Measurements from ENCODE around the gene ORC3. TPM values are rescaled to one million over a fixed set of nuclear protein-coding genes. Genes with fewer than 3 reads are reported as not detected.

The ORC3 gene
- total and polyA plus RNA-seq, 12 donors, result 21.1 to 61.3 (median 30.6) TPM

GRCh38 chr6:87661016-87661415 is 71.1 kb downstream of the ORC3 start:
- Histone ChIP-seq H3K4me3 (no peak overlapping the region), H3K27ac (no peak overlapping the region), H3K36me3 (replicated peaks in 1 of 2) (no peaks in the 10 kb centered on the region), H3K27me3 (no peaks in the 10 kb centered on the region), H3K9me3 (replicated peaks in 1 of 3) (no peaks in the 10 kb centered on the region), H3K4me1 (replicated peaks in 1 of 2) (peaks cover 13 to 17% of the 10 kb centered on the region in 2 donors)
- TF ChIP-seq CTCF (IDR thresholded peaks at IDR 0.05), result no peak
- no peak for TF ChIP-seq POLR2A (IDR thresholded peaks at IDR 0.05)
- WGBS, 4 donors, result 95 to 100% (median 97%) methylated on average over 1 of the region's 1 CpG
- intact Hi-C loops (cut with DNase I), result no loop called here
- DNase-seq, result no peak

DNA sequence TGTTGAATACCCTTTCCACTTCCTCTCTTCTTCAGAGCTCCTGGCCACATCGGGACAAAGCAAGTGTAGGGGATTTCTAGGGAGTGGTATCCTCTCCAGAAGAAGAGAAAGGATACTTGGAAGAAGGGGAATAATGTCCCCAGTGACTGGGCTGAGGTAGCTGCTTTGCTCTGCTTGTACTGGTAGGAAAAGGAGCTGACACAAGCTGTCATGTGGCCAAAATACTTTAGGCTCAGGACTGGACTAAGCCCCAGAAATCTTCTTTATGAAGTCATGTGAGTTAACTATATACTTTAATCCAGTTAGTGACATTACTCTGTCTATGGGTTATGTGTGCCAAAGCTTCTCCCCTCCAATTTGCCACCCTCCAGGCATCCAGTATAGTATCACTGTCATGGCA is 71.6 kb downstream of the ORC3 start:
- intact Hi-C loops (cut with DNase I), result no loop called here
- WGBS, 4 donors, result 82 to 92% (median 89%) methylated on average over 1 of the region's 1 CpG
- Histone ChIP-seq H3K4me3 (no peak overlapping the region), H3K4me1 (replicated peaks in 1 of 2) (peaks cover 13 to 17% of the 10 kb centered on the region in 2 donors), H3K36me3 (replicated peaks in 1 of 2) (no peaks in the 10 kb centered on the region), H3K27me3 (no peaks in the 10 kb centered on the region), H3K27ac (no peak overlapping the region), H3K9me3 (replicated peaks in 1 of 3) (no peaks in the 10 kb centered on the region)
- DNase-seq, result no peak
- TF ChIP-seq POLR2A (IDR thresholded peaks at IDR 0.05), result no peak
- TF ChIP-seq CTCF (IDR thresholded peaks at IDR 0.05), result no peak

DNA sequence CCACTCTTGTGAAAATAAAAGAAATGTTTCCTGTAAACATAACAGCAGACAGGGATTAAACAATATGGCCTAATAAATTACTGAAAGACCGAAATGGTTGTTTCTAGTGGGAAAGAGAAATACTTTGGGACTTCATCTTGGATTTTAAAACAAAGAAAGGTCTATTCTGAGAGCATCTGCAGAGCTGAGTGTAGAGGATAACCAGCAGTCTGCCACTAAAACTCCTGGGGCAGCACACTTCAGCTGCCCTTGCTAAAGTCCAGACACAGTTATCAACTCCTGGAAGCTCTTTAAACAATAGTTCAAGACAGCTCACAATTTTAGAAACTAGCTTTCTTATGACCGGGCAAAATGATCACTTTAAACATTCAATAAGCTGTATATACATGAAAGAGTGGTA is 73.5 kb downstream of the ORC3 start:
- 80 to 88% (median 83%) methylated on average over 2 of the region's 2 CpGs for WGBS, 4 donors
- Histone ChIP-seq H3K4me1 (replicated peaks in 1 of 2) (peaks cover 11 to 16% of the 10 kb centered on the region in 2 donors), H3K27ac (no peak overlapping the region), H3K9me3 (replicated peaks in 1 of 3) (no peaks in the 10 kb centered on the region), H3K27me3 (no peaks in the 10 kb centered on the region), H3K36me3 (replicated peaks in 1 of 2) (peaks cover 0 to 4% of the 10 kb centered on the region in 2 donors), H3K4me3 (no peak overlapping the region)
- intact Hi-C loops (cut with DNase I), result no loop called here
- TF ChIP-seq POLR2A (IDR thresholded peaks at IDR 0.05) (no peak), CTCF (IDR thresholded peaks at IDR 0.05) (no peak)
- DNase-seq, result no peak

DNA sequence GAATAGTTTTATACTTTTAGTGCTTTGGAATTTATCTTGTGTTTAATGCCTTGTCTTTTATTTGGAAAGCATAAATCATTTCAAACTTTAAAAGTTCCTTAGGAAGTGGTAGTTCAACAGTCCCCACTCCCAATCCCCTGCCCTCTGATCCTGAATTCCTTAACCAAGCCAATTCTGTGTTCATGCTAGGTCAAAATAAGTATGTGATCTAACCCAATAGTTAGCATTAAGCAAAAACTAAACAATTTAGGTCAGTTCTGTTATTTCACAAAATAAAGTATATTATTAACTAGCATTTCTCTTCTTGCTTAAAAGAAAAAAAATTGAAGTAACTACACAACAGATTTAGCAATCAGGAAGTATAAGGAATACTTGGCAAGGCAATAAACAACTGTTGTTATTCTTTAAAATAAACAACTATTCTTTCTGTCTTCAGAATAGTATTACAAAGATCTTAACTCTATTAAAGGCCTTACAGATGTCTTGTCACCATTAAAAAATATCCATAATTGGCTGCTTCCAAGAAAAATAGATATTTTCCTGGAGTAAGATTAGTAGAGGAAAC is 75.1 kb downstream of the ORC3 start:
- no peak for DNase-seq
- Histone ChIP-seq H3K4me1 (replicated peaks in 1 of 2) (peaks cover 0 to 8% of the 10 kb centered on the region in 2 donors), H3K27ac (no peak overlapping the region), H3K4me3 (no peak overlapping the region), H3K36me3 (replicated peaks in 1 of 2) (peaks cover 0 to 4% of the 10 kb centered on the region in 2 donors), H3K9me3 (replicated peaks in 1 of 3) (no peaks in the 10 kb centered on the region), H3K27me3 (no peaks in the 10 kb centered on the region)
- intact Hi-C loops (cut with DNase I), result no loop called here
- no peak for TF ChIP-seq CTCF (IDR thresholded peaks at IDR 0.05)
- no peak for TF ChIP-seq POLR2A (IDR thresholded peaks at IDR 0.05)

Data from adrenal gland (tissue), 12 donors.